ENCODE results near the gene ANTXRL.
"Not testable (repeated sequence)": the region's sequence is repeated elsewhere in the genome, so short reads cannot be mapped to it uniquely, and the experiment has no call there.

Gene ANTXRL

GRCh38 chr10:46296641-46297141, 9.9 kb downstream of the ANTXRL start:
- no peak for DNase-seq

GRCh38 chr10:46297406-46298204, 10.8 kb downstream of the ANTXRL start:
- no peak for DNase-seq

GRCh38 chr10:46298477-46299285, 11.9 kb downstream of the ANTXRL start:
- no peak for DNase-seq

GRCh38 chr10:46299286-46299535, 12.4 kb downstream of the ANTXRL start:
- DNase-seq: no peak

GRCh38 chr10:46299536-46300369, 13.0 kb downstream of the ANTXRL start:
- DNase-seq: no peak

- not testable (repeated sequence) for DNase-seq
Measured at GRCh38 chr10:46300370-46300711, 13.5 kb downstream of the ANTXRL start.

GRCh38 chr10:46301056-46301645, 14.4 kb downstream of the ANTXRL start:
- DNase-seq: no peak

- no peak for DNase-seq
Measured at GRCh38 chr10:46301721-46302479, 15.1 kb downstream of the ANTXRL start.

- DNase-seq: not testable (repeated sequence)
Measured at GRCh38 chr10:46302765-46303352, 16.1 kb downstream of the ANTXRL start.

- DNase-seq: no peak
Measured at GRCh38 chr10:46304062-46304461, 17.3 kb downstream of the ANTXRL start.

GRCh38 chr10:46304671-46305070, 17.9 kb downstream of the ANTXRL start:
- not testable (repeated sequence) for DNase-seq

- DNase-seq: no peak
Measured at GRCh38 chr10:46305079-46305818, 18.5 kb downstream of the ANTXRL start.

- DNase-seq: no peak
Measured at GRCh38 chr10:46305986-46306385, 19.2 kb downstream of the ANTXRL start.

- DNase-seq: no peak
Measured at GRCh38 chr10:46306516-46307184, 19.9 kb downstream of the ANTXRL start.

- no peak for DNase-seq
Measured at GRCh38 chr10:46307281-46308112, 20.7 kb downstream of the ANTXRL start.

- DNase-seq: no peak
Measured at GRCh38 chr10:46308113-46308415, 21.3 kb downstream of the ANTXRL start.

- DNase-seq: no peak
Measured at GRCh38 chr10:46308666-46309450, 22.1 kb downstream of the ANTXRL start.

GRCh38 chr10:46309511-46310142, 22.8 kb downstream of the ANTXRL start:
- no peak for DNase-seq

All from DMS79 (cell line).